ENCODE measurements around the gene PPP1R37.

The PPP1R37 gene

GRCh38 chr19:45094707-45095106, 1.7 kb downstream of the PPP1R37 start:
- TF ChIP-seq POU6F1 (CRISPR knock-in tag; IDR thresholded peaks at IDR 0.05; ENCODE audit: borderline replicate concordance, low read depth) (no peak), PPARA (CRISPR knock-in tag; IDR thresholded peaks at IDR 0.05; ENCODE audit: borderline replicate concordance) (no peak), ARNTL (CRISPR knock-in tag; IDR thresholded peaks at IDR 0.05; ENCODE audit: borderline replicate concordance, low read depth) (no peak), ISL1 (CRISPR knock-in tag; IDR thresholded peaks at IDR 0.05) (no peak)
- no peak for ATAC-seq

GRCh38 chr19:45095496-45096413, 2.8 kb downstream of the PPP1R37 start:
- ATAC-seq: no peak
- no peak for TF ChIP-seq RARB (CRISPR knock-in tag; IDR thresholded peaks at IDR 0.05)
- TF ChIP-seq CREB5 (CRISPR knock-in tag; IDR thresholded peaks at IDR 0.05; ENCODE audit: low read depth): no peak
- TF ChIP-seq ZC3H10 (CRISPR knock-in tag; IDR thresholded peaks at IDR 0.05): no peak
- no peak for TF ChIP-seq ZNF70 (CRISPR knock-in tag; IDR thresholded peaks at IDR 0.05)
- TF ChIP-seq CSDC2 (CRISPR knock-in tag; IDR thresholded peaks at IDR 0.05): no peak
- TF ChIP-seq ISL1 (CRISPR knock-in tag; IDR thresholded peaks at IDR 0.05): no peak
- TF ChIP-seq ZNF565 (CRISPR knock-in tag; conservative IDR thresholded peaks at IDR 0.05; ENCODE audit: low read depth): no peak
- no peak for TF ChIP-seq TCF4 (CRISPR knock-in tag; IDR thresholded peaks at IDR 0.05; ENCODE audit: borderline replicate concordance)
- no peak for TF ChIP-seq TSHZ2 (CRISPR knock-in tag; IDR thresholded peaks at IDR 0.05)
- no peak for TF ChIP-seq ZNF8 (CRISPR knock-in tag; IDR thresholded peaks at IDR 0.05)
- TF ChIP-seq GLIS3 (CRISPR knock-in tag; IDR thresholded peaks at IDR 0.05): no peak
- TF ChIP-seq BACH2 (CRISPR knock-in tag; IDR thresholded peaks at IDR 0.05; ENCODE audit: borderline replicate concordance): no peak
- no peak for TF ChIP-seq SNAI2 (CRISPR knock-in tag; IDR thresholded peaks at IDR 0.05)
- TF ChIP-seq CSRNP3 (CRISPR knock-in tag; IDR thresholded peaks at IDR 0.05): no peak
- no peak for TF ChIP-seq OSR1 (CRISPR knock-in tag; IDR thresholded peaks at IDR 0.05)
- no peak for TF ChIP-seq PATZ1 (CRISPR knock-in tag; IDR thresholded peaks at IDR 0.05; ENCODE audit: borderline replicate concordance)

GRCh38 chr19:45096700-45097099, 3.7 kb downstream of the PPP1R37 start:
- TF ChIP-seq PPARA (CRISPR knock-in tag; IDR thresholded peaks at IDR 0.05; ENCODE audit: borderline replicate concordance) (no peak), CREB5 (CRISPR knock-in tag; IDR thresholded peaks at IDR 0.05; ENCODE audit: low read depth) (no peak), OSR1 (CRISPR knock-in tag; IDR thresholded peaks at IDR 0.05) (no peak), RARB (CRISPR knock-in tag; IDR thresholded peaks at IDR 0.05) (no peak), POU6F1 (CRISPR knock-in tag; IDR thresholded peaks at IDR 0.05; ENCODE audit: borderline replicate concordance, low read depth) (no peak), PATZ1 (CRISPR knock-in tag; IDR thresholded peaks at IDR 0.05; ENCODE audit: borderline replicate concordance) (no peak), ZC3H10 (CRISPR knock-in tag; IDR thresholded peaks at IDR 0.05) (no peak), ZNF70 (CRISPR knock-in tag; IDR thresholded peaks at IDR 0.05) (no peak), BACH2 (CRISPR knock-in tag; IDR thresholded peaks at IDR 0.05; ENCODE audit: borderline replicate concordance) (no peak), TOX (CRISPR knock-in tag; IDR thresholded peaks at IDR 0.05; ENCODE audit: borderline replicate concordance) (no peak), ARNTL (CRISPR knock-in tag; IDR thresholded peaks at IDR 0.05; ENCODE audit: borderline replicate concordance, low read depth) (no peak), CSDC2 (CRISPR knock-in tag; IDR thresholded peaks at IDR 0.05) (no peak)

More at GRCh38 chr19:45096700-45097099, 3.7 kb downstream of the PPP1R37 start:
- ATAC-seq: no peak
